Measurements from ENCODE around the gene ROBO1. TPM values are rescaled to one million over a fixed set of nuclear protein-coding genes. Genes with fewer than 3 reads are reported as not detected.

The ROBO1 gene
- total and polyA plus RNA-seq, 2 of the 13 experiments (the other 11 are each of a cell fraction or from before 2014, with no cell fraction given) = 52.2 to 71.0 TPM

DNA sequence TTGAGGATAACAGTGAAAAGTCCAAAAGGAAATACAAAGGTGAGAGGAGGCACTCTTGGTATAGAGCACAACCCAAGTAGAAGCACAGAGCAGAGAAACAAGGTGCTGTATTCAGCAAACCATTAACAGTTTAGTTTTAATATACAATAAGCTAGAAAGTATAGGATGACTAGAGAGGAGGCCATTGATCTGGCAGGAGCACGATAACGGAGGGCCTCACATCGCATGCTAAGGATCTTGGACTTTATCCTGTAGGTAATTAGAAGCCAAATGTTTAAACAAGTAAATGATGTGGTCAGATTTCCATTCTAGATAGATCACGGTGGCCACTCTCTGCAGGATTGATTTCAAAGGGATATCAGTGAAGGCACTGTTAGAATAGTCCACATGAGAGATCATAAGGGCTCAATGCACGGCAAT is 935.0 kb downstream of the ROBO1 start (continued):
- TF ChIP-seq, protein P1, sequence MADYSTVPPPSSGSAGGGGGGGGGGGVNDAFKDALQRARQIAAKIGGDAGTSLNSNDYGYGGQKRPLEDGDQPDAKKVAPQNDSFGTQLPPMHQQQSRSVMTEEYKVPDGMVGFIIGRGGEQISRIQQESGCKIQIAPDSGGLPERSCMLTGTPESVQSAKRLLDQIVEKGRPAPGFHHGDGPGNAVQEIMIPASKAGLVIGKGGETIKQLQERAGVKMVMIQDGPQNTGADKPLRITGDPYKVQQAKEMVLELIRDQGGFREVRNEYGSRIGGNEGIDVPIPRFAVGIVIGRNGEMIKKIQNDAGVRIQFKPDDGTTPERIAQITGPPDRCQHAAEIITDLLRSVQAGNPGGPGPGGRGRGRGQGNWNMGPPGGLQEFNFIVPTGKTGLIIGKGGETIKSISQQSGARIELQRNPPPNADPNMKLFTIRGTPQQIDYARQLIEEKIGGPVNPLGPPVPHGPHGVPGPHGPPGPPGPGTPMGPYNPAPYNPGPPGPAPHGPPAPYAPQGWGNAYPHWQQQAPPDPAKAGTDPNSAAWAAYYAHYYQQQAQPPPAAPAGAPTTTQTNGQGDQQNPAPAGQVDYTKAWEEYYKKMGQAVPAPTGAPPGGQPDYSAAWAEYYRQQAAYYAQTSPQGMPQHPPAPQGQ (CRISPR knock-in tag; IDR thresholded peaks at IDR 0.05; ENCODE audit: borderline replicate concordance) = no peak
- no peak for TF ChIP-seq TAF15 (IDR thresholded peaks at IDR 0.05; ENCODE audit: low read depth, low read length, poor library complexity, severe bottlenecking)

DNA sequence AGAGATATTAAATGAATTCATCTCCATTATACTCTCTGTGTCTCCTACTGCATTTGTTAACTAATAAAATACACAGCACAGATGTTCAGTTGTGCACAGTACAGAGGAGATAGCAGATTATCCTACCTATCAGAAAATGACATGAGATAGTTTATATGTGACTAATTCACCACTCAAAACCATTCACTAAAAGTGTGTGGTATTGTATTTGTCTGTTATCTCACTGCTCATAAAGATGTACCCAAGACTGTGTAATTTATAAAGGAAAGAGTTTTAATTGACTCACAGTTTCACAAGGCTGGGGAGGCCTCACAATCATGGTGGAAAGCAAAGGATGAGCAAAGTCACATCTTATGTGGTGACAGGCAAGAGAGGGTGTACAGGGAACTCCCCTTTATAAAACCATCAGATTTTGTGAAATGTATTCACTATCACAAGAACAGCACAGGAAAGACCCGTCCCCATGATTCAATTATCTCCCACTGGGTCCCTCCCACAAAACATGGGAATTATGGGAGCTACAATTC is 936.3 kb downstream of the ROBO1 start:
- no peak for TF ChIP-seq YY1 (IDR thresholded peaks at IDR 0.05; ENCODE audit: insufficient read depth, insufficient replicate concordance, low read depth, low read length)
- TF ChIP-seq SMC3 (IDR thresholded peaks at IDR 0.05; ENCODE audit: low read length) = no peak
- TF ChIP-seq REPIN1 (CRISPR knock-in tag; IDR thresholded peaks at IDR 0.05; ENCODE audit: borderline replicate concordance, low read depth) = no peak
- TF ChIP-seq FOXA3 (CRISPR knock-in tag; IDR thresholded peaks at IDR 0.05) = no peak
- TF ChIP-seq, protein P2, sequence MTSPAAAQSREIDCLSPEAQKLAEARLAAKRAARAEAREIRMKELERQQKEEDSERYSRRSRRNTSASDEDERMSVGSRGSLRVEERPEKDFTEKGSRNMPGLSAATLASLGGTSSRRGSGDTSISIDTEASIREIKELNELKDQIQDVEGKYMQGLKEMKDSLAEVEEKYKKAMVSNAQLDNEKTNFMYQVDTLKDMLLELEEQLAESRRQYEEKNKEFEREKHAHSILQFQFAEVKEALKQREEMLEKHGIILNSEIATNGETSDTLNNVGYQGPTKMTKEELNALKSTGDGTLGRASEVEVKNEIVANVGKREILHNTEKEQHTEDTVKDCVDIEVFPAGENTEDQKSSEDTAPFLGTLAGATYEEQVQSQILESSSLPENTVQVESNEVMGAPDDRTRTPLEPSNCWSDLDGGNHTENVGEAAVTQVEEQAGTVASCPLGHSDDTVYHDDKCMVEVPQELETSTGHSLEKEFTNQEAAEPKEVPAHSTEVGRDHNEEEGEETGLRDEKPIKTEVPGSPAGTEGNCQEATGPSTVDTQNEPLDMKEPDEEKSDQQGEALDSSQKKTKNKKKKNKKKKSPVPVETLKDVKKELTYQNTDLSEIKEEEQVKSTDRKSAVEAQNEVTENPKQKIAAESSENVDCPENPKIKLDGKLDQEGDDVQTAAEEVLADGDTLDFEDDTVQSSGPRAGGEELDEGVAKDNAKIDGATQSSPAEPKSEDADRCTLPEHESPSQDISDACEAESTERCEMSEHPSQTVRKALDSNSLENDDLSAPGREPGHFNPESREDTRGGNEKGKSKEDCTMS (CRISPR knock-in tag; conservative IDR thresholded peaks at IDR 0.05) = no peak
- TF ChIP-seq SOX5 (CRISPR knock-in tag; IDR thresholded peaks at IDR 0.05; ENCODE audit: borderline replicate concordance) = no peak
- no peak for TF ChIP-seq SP5 (CRISPR knock-in tag; IDR thresholded peaks at IDR 0.05; ENCODE audit: borderline replicate concordance, low read depth)
- TF ChIP-seq, protein P3, sequence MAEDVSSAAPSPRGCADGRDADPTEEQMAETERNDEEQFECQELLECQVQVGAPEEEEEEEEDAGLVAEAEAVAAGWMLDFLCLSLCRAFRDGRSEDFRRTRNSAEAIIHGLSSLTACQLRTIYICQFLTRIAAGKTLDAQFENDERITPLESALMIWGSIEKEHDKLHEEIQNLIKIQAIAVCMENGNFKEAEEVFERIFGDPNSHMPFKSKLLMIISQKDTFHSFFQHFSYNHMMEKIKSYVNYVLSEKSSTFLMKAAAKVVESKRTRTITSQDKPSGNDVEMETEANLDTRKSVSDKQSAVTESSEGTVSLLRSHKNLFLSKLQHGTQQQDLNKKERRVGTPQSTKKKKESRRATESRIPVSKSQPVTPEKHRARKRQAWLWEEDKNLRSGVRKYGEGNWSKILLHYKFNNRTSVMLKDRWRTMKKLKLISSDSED (CRISPR knock-in tag; IDR thresholded peaks at IDR 0.05) = no peak
- TF ChIP-seq GPN1 (CRISPR knock-in tag; IDR thresholded peaks at IDR 0.05; ENCODE audit: borderline replicate concordance) = no peak
- TF ChIP-seq ZNF761 (CRISPR knock-in tag; conservative IDR thresholded peaks at IDR 0.05) = no peak
- TF ChIP-seq ZNF569 (CRISPR knock-in tag; IDR thresholded peaks at IDR 0.05; ENCODE audit: borderline replicate concordance) = no peak
- TF ChIP-seq DNMT3B (CRISPR knock-in tag; conservative IDR thresholded peaks at IDR 0.05) = no peak
- no peak for TF ChIP-seq ZNF460 (CRISPR knock-in tag; IDR thresholded peaks at IDR 0.05; ENCODE audit: borderline replicate concordance)
- no peak for TF ChIP-seq RNF2 (conservative IDR thresholded peaks at IDR 0.05; ENCODE audit: low read depth)
- TF ChIP-seq, protein P4, sequence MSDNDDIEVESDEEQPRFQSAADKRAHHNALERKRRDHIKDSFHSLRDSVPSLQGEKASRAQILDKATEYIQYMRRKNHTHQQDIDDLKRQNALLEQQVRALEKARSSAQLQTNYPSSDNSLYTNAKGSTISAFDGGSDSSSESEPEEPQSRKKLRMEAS (IDR thresholded peaks at IDR 0.05) = no peak
- no peak overlapping the region for H3K9ac ChIP-seq (ENCODE audit: insufficient read depth, low read depth, low read length)
- no peak overlapping the region for H2AFZ ChIP-seq (ENCODE audit: low read length)
- no peaks in the 10 kb centered on the region for H3K27me3 ChIP-seq (ENCODE audit: control insufficient read depth in 1 of 2, insufficient read depth in 2 of 2, low read length in 2 of 2)
- FAIRE-seq (no peak), ATAC-seq (no peak), DNase-seq (ENCODE audit: low spot score) (no peak)
- peaks cover 0 to 2% of the 10 kb centered on the region in 2 experiments; a peak in 1 of 5 replicates for H3K36me3 ChIP-seq (replicated peaks in 1 of 2; ENCODE audit: control insufficient read depth in 1 of 2, insufficient read depth in 2 of 2, low read length in 2 of 2)
- H3K27ac ChIP-seq (ENCODE audit: extremely low read length, insufficient read depth, low read length) = peak overlapping the region; percentile 95
- H3K4me3 ChIP-seq (replicated peaks in 1 of 3; ENCODE audit: insufficient read depth in 1 of 3, low read depth in 2 of 3, low read length in 3 of 3) = no peak overlapping the region
- intact Hi-C loops (cut with micrococcal nuclease; ENCODE audit: unreplicated experiment) = loop anchor here (5.0 kb wide), 4 partner anchors 79 to 186 kb away; no protein-coding TSS in a partner anchor
- CTCF ChIA-PET (ENCODE audit: low intra/inter-chr PET ratio, low total read pairs) = no interaction called here
- no peak overlapping the region for H3K4me2 ChIP-seq (ENCODE audit: low read depth, low read length)
- peaks cover 53% of the 10 kb centered on the region for H3K4me1 ChIP-seq (ENCODE audit: insufficient read depth, low read length)
- POLR2A ChIA-PET = interaction anchor here (1.5 to 1.9 kb wide), 3 partner anchors 8 to 185 kb away, joined by 5 to 8 read pairs (median 6); no protein-coding TSS in a partner anchor
- H3K9me3 ChIP-seq (ENCODE audit: low read length) = no peaks in the 10 kb centered on the region
- in situ Hi-C loops (cut with HindIII; ENCODE audit: extremely low pct_ligation_motif_present, low pct_unique_long_range_greater_than_20kb) = no loop called here
- no TSS peak for BruUV-seq (replicated peaks)
- 100% methylated on average over 1 of the region's 1 CpG for WGBS (ENCODE audit: low lambda C conversion rate)
- H4K20me1 ChIP-seq (ENCODE audit: insufficient read depth, low read length) = no peaks in the 10 kb centered on the region
- peaks cover 51% of the 10 kb centered on the region for H3K79me2 ChIP-seq (ENCODE audit: insufficient read depth, low read length)
